Astrocyte of the cerebellum (primary cell): ENCODE results near the gene LMX1B.
"Not testable (repeated sequence)": the region's sequence is repeated elsewhere in the genome, so short reads cannot be mapped to it uniquely, and the experiment has no call there.

Source experiments
- DNase-seq: peaks from one replicate; pipeline ENCODE4 v3.0.0-alpha.2; 2011; ENCODE audit warnings: low read depth
- H3K4me3 ChIP-seq: 2 replicates; pipeline ENCODE4 v1.5.1; 2011; ENCODE audit warnings: mild to moderate bottlenecking, low read depth, low read length, moderate library complexity
- in situ Hi-C: cut with HindIII; loops from 2 replicates; pipeline ENCODE4 v1.10.0; 2017; ENCODE audit warnings: low sequenced_read_pairs
- TF ChIP-seq, protein P1 (sequence below): IDR thresholded peaks from 2 replicates; pipeline ENCODE4 v1.5.1; 2012; ENCODE audit warnings: low read length, low read depth, moderate library complexity, mild to moderate bottlenecking; ENCODE audit errors: missing control alignments

Gene LMX1B

GRCh38 chr9:126706698-126707053 is 92.9 kb downstream of the LMX1B start:
- TF ChIP-seq, protein P1, sequence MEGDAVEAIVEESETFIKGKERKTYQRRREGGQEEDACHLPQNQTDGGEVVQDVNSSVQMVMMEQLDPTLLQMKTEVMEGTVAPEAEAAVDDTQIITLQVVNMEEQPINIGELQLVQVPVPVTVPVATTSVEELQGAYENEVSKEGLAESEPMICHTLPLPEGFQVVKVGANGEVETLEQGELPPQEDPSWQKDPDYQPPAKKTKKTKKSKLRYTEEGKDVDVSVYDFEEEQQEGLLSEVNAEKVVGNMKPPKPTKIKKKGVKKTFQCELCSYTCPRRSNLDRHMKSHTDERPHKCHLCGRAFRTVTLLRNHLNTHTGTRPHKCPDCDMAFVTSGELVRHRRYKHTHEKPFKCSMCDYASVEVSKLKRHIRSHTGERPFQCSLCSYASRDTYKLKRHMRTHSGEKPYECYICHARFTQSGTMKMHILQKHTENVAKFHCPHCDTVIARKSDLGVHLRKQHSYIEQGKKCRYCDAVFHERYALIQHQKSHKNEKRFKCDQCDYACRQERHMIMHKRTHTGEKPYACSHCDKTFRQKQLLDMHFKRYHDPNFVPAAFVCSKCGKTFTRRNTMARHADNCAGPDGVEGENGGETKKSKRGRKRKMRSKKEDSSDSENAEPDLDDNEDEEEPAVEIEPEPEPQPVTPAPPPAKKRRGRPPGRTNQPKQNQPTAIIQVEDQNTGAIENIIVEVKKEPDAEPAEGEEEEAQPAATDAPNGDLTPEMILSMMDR, result no peak
- no peak for DNase-seq
- H3K4me3 ChIP-seq, result no peak overlapping the region
- in situ Hi-C loops, result no loop called here

- TF ChIP-seq, protein P1, result no peak
- in situ Hi-C loops, result no loop called here
Observed at GRCh38 chr9:126707083-126707482, 93.4 kb downstream of the LMX1B start.

DNA sequence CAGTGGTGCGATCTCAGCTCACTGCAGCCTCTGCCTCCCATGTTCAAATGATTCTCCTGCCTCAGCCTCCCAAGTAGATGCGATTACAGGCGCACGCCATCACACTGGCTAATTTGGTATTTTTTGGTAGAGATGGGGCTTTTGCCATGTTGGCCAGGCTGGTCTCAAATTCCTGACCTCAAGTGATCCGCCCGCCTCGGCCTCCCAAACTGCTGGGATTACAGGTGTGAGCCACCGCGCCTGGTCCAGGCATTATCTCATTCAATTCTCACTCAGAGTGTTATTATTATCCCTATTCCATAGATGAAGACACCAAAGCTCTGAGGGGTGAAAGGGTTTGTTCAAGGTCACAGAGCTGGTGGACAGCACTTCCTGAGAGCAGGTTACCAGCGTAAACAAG is 94.0 kb downstream of the LMX1B start:
- DNase-seq, H3K4me3 ChIP-seq, in situ Hi-C loops: not testable (repeated sequence)

More at GRCh38 chr9:126707083-126707482, 93.4 kb downstream of the LMX1B start:
- no peak for DNase-seq
- H3K4me3 ChIP-seq, result no peak overlapping the region

DNA sequence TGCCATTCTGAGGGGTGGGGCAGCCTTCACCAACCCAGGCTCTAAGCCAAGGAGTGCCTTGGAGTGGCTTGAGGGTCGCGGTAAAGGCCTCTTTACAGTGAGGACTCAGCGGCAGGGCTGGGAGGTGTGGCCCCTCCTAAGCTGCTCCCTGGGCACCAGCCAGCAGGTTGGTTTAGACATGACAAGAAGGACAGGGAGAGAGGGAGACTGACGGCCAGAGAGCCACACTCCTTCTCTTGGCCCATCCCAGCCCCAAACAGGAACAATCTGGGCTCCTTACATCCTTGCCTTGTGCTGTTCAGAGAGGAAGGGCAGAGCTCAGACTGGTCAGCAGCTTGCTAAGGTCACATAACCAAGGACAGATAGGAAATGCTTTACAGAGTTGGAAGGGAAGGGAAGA is 94.5 kb downstream of the LMX1B start:
- in situ Hi-C loops, result no loop called here
- TF ChIP-seq, protein P1, result no peak
- H3K4me3 ChIP-seq, result no peak overlapping the region
- no peak for DNase-seq

- in situ Hi-C loops, result no loop called here
- DNase-seq, result no peak
- no peak overlapping the region for H3K4me3 ChIP-seq
- TF ChIP-seq, protein P1, result no peak
Observed at GRCh38 chr9:126709241-126709640, 95.5 kb downstream of the LMX1B start.

DNA sequence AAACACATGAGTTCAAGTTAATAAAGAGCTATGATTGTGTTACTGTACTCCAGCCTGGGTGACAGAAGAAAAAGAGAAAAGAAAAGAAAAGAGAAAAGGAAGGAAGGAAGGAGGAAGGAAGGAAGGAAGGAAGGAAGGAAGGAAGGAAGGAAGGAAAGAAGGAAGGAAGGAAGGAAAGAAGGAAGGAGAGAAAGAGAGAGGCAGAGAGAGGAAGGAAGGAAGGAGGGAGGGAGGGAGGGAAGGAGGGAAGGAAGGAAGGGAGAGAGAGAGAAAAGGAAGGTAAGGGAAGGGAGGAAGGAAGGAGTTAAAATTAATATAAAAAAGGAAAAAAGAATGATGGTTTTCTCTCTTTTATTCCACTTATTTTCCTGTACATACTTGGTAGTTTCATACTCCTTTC is 101.7 kb downstream of the LMX1B start:
- H3K4me3 ChIP-seq, result no peak overlapping the region
- TF ChIP-seq, protein P1, result no peak
- in situ Hi-C loops, result no loop called here
- no peak for DNase-seq

DNA sequence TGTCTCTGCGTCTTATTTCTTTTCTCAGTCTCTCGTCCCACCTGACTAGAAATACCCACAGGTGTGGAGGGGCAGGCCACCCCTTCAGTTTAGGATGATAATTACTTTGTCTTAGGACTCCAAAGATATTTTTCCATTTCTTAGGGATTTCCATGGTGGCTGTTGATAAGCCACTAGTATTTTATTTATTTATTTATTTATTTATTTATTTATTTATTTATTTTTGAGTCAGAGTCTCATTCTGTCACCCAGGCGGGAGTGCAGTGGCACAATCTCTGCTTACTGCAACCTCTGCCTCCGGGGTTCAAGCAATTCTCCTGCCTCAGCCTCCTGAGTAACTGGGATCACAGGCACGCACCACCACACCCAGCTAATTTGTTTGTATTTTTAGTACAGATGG is 103.7 kb downstream of the LMX1B start:
- in situ Hi-C loops, DNase-seq, H3K4me3 ChIP-seq: not testable (repeated sequence)

DNA sequence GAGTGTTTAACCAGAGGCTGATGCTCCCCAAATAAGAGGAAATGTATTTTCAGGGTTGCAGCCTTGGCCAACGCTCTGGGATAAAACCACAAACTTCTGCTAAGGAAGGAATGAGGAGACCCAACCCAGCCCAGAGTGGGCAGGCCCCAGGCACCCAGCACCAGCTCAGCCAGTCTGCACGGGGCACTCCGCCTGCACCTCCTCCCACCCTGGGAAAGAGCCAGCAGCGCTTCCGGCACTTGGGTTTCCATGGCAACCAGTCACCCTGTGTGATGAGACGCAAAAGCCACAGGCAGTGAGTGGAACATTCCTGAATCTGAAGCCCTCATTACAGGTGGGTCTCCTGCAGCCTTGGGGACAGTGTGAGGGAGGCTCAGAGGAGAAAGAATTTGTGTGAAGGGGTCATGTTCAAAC is 105.9 kb downstream of the LMX1B start:
- TF ChIP-seq, protein P1, result no peak
- in situ Hi-C loops, result no loop called here
- DNase-seq, result peak; percentile 15
- no peak overlapping the region for H3K4me3 ChIP-seq
